GM19099 (cell line): ENCODE results near the gene NCAPD3.

Experiments used
- POLR2A ChIP-seq: IDR thresholded peaks from 3 replicates; pipeline ENCODE4 v1.6.1; 2011; ENCODE audit warnings: low read depth; ENCODE audit not compliant: insufficient read length; ENCODE audit errors: extremely low read depth

Gene NCAPD3

DNA sequence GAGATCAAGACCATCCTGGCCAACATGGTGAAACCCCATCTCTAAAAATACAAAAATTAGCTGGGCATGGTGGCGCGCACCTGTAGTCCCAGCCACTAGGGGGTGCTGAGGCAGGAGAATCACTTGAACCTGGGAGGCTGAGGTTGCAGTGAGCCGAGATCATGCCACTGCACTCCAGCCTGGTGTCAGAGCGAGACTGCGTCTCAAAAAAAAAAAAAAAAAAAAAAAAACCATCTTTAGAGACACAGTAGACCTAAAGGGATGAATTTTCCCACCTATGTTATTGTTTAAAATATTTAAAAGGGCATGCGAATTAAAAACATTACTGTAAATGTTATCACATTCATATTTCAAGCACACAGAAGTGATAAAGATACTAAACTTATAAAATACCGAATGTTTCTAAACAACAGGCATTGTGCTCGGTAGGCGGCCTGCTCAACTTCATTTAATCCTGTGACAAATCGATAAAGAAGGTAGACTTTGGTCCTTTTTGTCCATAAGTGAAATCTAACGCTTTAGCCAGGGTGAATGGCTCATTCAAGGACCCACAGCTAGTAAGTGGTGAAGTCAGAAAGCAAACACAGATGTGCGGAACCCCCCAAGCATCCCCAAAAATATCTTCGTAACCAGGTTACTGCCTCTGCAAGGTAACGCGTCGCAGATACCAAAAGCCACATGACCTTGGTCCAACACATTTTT, 16.1 kb downstream of the NCAPD3 start:
- TF ChIP-seq POLR2A: no peak

GRCh38 chr11:134206185-134206584, 17.6 kb downstream of the NCAPD3 start:
- TF ChIP-seq POLR2A: no peak

DNA sequence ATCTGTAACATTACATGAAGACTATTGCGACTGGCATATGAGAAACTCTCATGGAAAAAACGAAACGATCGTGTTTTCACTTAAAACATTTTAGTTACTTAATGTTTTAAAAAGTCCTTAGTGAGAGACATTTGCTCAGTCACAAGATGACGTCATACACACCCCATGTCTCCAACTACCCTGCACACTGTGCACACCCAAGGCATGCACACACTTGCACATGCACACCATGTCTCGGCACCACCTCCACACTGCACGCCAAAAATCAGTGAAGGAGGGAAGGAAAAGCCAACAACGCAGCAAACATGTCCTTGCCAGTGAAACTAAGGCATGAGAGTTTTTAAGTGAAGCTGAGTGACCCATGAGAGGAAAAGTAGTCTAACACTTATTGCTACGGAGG, 18.0 kb downstream of the NCAPD3 start:
- no peak for TF ChIP-seq POLR2A

- no peak for TF ChIP-seq POLR2A
Observed at GRCh38 chr11:134202661-134203060, 21.1 kb downstream of the NCAPD3 start.

GRCh38 chr11:134200688-134201087, 23.1 kb downstream of the NCAPD3 start:
- TF ChIP-seq POLR2A: no peak

DNA sequence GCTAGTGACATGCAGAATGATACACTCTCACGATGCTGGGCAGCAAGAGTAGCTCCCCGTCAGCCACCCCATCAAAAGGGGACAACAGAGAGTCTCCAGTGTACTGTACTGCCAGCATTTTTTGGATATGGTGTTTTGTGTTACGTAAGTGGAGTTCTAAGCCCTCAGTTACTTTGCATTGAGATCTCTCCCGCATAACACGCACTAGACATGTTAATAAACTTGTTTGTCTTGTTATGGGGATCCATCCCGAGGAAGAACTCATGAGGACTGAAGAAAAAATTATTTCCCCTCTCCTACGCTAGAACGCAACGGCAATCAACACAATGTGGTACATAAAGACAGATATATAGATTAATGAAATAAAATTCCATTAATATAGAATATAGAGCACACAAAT, 24.2 kb downstream of the NCAPD3 start:
- TF ChIP-seq POLR2A: no peak

- no peak for TF ChIP-seq POLR2A
Observed at GRCh38 chr11:134196756-134197155, 27.0 kb downstream of the NCAPD3 start.

GRCh38 chr11:134181707-134182106, 42.1 kb downstream of the NCAPD3 start:
- no peak for TF ChIP-seq POLR2A

DNA sequence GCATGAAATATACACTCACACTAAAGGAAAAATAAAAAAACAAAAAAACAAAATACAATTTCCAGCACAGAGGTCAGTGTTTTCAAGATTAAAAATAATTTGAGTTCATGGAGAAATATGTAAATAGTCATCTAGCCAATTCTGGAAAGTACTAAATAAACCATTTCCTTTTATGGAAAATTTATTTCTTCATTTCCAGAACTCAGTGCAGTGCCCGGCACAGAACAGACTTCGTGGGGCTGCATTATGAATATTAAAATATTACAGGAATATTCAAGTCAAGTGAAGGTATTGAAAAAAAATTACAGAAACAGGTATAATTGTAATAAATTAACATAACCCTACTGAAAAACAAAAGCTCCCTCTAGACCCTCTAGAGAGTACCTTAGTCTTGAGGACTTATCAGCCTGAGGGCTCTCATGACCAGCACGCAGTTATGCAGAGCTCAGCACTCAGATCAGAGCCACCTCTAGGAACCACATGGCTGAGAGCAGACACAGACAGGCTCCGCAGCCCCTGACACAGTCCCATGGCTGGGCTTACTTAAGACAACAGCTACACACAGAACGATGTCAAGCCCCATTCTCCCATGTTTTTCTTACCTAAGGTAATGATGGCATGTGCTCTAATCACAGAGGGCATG, 45.6 kb downstream of the NCAPD3 start:
- no peak for TF ChIP-seq POLR2A

DNA sequence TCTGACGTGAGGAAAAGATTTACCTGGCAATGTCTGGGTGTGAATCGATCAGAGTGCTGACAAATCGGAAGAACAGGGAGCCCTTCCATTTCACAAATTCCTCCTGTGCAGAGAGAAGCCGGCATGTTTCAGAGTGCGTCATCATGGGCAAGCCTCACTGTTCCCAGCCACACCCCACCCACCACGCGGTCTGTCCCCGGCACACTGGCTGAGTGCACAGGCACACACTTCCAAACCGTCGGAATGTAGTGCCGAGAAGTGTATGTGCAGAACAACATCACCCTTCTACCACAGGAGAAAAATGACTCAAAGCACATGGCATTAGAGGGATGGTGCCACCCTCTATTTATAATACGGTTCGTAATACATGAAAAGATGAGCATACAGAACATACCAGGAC, 47.5 kb downstream of the NCAPD3 start:
- no peak for TF ChIP-seq POLR2A

GRCh38 chr11:134173296-134173695, 50.5 kb downstream of the NCAPD3 start:
- no peak for TF ChIP-seq POLR2A

- TF ChIP-seq POLR2A: no peak
Observed at GRCh38 chr11:134171951-134172350, 51.8 kb downstream of the NCAPD3 start.

GRCh38 chr11:134170919-134171281, 52.9 kb downstream of the NCAPD3 start:
- TF ChIP-seq POLR2A: no peak

DNA sequence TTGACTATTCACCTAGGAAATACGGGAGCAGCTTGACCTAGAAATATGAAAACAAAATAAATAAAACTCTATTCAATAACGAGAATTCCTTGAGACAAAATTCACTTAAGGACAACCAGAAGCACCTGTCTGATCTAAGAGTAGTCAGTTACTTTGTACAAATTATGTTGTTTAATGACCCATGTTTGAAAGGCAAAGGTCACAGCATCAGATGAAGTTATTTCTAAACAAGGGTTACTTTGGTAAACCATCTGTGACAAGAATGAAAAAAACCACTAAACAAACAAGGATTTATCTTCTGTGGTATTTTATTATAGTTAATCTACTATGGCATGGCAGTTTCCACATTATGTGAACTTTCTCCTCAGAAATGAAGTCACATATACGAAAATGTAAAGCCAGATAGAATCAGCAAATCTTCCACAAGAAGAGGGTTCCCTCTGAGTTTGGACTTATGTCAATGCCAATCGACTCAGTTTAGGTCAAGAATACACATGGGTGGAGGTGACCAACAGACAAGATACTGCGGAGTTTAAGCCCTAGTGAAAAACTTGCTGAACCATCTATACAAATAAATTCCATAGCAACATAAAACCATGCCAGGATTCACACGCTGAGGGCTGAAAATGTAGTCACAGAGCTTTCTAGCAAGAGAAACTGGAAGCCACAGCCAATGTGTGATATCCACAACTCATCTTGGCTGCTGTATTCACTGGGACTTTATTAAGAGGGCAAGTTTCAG, 53.4 kb downstream of the NCAPD3 start:
- no peak for TF ChIP-seq POLR2A

DNA sequence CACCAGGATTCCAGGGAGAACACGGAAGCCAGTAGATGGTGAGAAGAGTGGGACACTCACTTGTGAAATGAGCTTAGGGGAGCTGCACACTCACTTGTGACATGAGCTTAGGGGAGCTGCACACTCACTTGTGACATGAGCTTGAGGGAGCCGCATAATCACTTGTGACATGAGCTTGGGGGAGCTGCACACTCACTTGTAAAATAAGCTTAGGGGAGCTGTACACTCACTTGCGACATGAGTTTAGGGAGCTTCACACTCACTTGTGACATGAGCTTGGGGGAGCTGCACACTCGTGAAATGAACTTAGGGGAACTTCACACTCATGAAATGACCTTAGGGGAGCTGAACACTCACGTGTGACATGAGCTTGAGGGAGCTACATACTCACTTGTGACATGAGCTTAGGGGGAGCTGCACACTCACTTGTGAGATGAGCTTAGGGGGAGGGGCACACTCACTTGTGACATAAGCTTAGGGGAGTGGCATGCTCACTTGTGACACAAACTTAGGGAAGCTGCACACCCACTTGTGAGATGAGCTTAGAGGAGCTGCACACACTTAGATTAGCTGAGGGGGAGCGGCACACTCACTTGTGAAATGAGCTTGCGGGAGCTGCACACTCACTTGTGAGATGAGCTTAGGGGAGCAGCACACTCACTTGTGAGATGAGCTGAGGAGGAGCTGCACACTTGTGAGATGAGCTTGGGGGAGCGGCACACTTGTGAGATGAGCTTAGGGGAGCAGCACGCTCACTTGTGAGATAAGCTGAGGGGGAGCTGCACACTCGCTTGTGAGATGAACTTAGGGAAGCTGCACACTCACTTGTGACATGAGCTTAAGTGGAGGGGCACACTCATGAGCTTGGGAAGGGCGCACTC, 59.0 kb downstream of the NCAPD3 start:
- no peak for TF ChIP-seq POLR2A
